A673 (cell line): ENCODE results near the gene EIPR1.

Source experiments
- EZH2 ChIP-seq: fragments of 200-600 bp; sonication (generic); IDR thresholded peaks from 2 replicates; pipeline ENCODE4 v1.6.1; 2017; ENCODE audit warnings: borderline replicate concordance, low read depth, mild to moderate bottlenecking, mixed read lengths, antibody characterized with exemption, low read length; ENCODE audit not compliant: poor library complexity, severe bottlenecking
- TF ChIP-seq, protein P1 (sequence below): fragments of 300-800, 200-600 bp; sonication (generic); conservative IDR thresholded peaks from 2 replicates; pipeline ENCODE4 v1.5.1; 2017; ENCODE audit warnings: low read depth, mild to moderate bottlenecking, antibody characterized with exemption, low read length, moderate library complexity, mixed read lengths

- TF ChIP-seq, protein P1, sequence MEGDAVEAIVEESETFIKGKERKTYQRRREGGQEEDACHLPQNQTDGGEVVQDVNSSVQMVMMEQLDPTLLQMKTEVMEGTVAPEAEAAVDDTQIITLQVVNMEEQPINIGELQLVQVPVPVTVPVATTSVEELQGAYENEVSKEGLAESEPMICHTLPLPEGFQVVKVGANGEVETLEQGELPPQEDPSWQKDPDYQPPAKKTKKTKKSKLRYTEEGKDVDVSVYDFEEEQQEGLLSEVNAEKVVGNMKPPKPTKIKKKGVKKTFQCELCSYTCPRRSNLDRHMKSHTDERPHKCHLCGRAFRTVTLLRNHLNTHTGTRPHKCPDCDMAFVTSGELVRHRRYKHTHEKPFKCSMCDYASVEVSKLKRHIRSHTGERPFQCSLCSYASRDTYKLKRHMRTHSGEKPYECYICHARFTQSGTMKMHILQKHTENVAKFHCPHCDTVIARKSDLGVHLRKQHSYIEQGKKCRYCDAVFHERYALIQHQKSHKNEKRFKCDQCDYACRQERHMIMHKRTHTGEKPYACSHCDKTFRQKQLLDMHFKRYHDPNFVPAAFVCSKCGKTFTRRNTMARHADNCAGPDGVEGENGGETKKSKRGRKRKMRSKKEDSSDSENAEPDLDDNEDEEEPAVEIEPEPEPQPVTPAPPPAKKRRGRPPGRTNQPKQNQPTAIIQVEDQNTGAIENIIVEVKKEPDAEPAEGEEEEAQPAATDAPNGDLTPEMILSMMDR = no peak
- no peak for TF ChIP-seq EZH2
Measured at GRCh38 chr2:3326182-3326537, 51.5 kb downstream of the EIPR1 start.
